H1 (cell line): ENCODE results near the gene SCMH1. TPM values are rescaled to one million over a fixed set of nuclear protein-coding genes. Genes with fewer than 3 reads are reported as not detected.

Experiments used
- CTCF ChIA-PET: fragments of 300-600 bp; sonication (Branson Sonifier 250); formaldehyde crosslinking; loops from one replicate; lab custom pipeline; 2021; ENCODE audit not compliant: partially characterized antibody; lab: Charles Lee
- POLR2A ChIA-PET: fragments of 300-600 bp; sonication (Branson Sonifier 250); formaldehyde crosslinking; loops from one replicate; lab custom pipeline; 2021; ENCODE audit warnings: inconsistent platforms; ENCODE audit not compliant: partially characterized antibody; lab: Charles Lee
- DNase-seq, 2 experiments: peaks; one replicate each; pipeline versions ENCODE4 v3.0.0 to v3.0.0-alpha.2; 2010 to 2022; ENCODE audit warnings: low spot score in 2 of 2, low read depth in 1 of 2, mixed read lengths in 1 of 2
- FAIRE-seq: peaks from 2 replicates; lab custom pipeline; 2011; peaks lifted over from hg19 to GRCh38; lab: Jason Lieb, UNC
- H2AFZ ChIP-seq: 2 replicates; pipeline ENCODE4 v1.8.1; 2012; ENCODE audit warnings: low read length, inconsistent platforms
- H2AK5ac ChIP-seq: 2 replicates; pipeline ENCODE4 v1.6.1; 2013; ENCODE audit warnings: low read depth, low read length
- H2BK120ac ChIP-seq: replicated peaks from 2 replicates; pipeline ENCODE3; 2013; ENCODE audit warnings: low read depth, low read length, inconsistent platforms
- H2BK12ac ChIP-seq: 2 replicates; pipeline ENCODE4 v1.6.1; 2013; ENCODE audit warnings: low read depth, low read length
- H2BK15ac ChIP-seq: 2 replicates; pipeline ENCODE4 v1.6.1; 2013; ENCODE audit warnings: low read length
- H2BK20ac ChIP-seq: 2 replicates; pipeline ENCODE4 v1.6.1; 2013; ENCODE audit warnings: low read length
- H2BK5ac ChIP-seq: 2 replicates; pipeline ENCODE4 v1.6.1; 2013; ENCODE audit warnings: low read depth, low read length
- H3K14ac ChIP-seq: 2 replicates; pipeline ENCODE4 v1.6.1; 2013; ENCODE audit warnings: inconsistent platforms; ENCODE audit not compliant: insufficient read length
- H3K18ac ChIP-seq: 2 replicates; pipeline ENCODE4 v1.6.1; 2013; ENCODE audit warnings: low read length; ENCODE audit errors: extremely low read depth
- H3K23ac ChIP-seq: 2 replicates; pipeline ENCODE4 v1.6.1; 2013; ENCODE audit warnings: inconsistent platforms; ENCODE audit not compliant: insufficient read length
- H3K23me2 ChIP-seq: 2 replicates; pipeline ENCODE4 v1.6.1; 2013; ENCODE audit warnings: low read depth, low read length
- H3K27ac ChIP-seq: 2 replicates; pipeline ENCODE4 v1.6.1; 2011; ENCODE audit warnings: low read depth, low read length, inconsistent platforms
- H3K27me3 ChIP-seq, 4 experiments: replicated peaks in 1 of 4; 1 replicate in 1 of 4; 2 replicates in 3 of 4; pipeline versions ENCODE4 v1.6.1 to v1.8.1; 2011 to 2013; ENCODE audit warnings: low read length in 3 of 4, mild to moderate bottlenecking in 3 of 4, inconsistent platforms in 2 of 4, mixed read lengths in 2 of 4, moderate library complexity in 1 of 4; ENCODE audit not compliant: control insufficient read depth in 3 of 4, insufficient read depth in 3 of 4; ENCODE audit errors: extremely low read depth in 1 of 4
- H3K36me3 ChIP-seq, 4 experiments: 2 replicates each; pipeline versions ENCODE4 v1.6.1 to v1.8.1; 2011 to 2013; ENCODE audit warnings: mild to moderate bottlenecking in 4 of 4, low read length in 3 of 4, moderate library complexity in 2 of 4, control low read depth in 1 of 4, inconsistent platforms in 1 of 4; ENCODE audit not compliant: insufficient read depth in 4 of 4, control insufficient read depth in 2 of 4
- H3K4ac ChIP-seq: replicated peaks from 2 replicates; pipeline ENCODE3; 2013; ENCODE audit warnings: low read length, low read depth, mixed read lengths, inconsistent platforms; ENCODE audit not compliant: insufficient read length
- H3K4me1 ChIP-seq, 4 experiments: replicated peaks in 1 of 4; 1 replicate in 1 of 4; 2 replicates in 3 of 4; pipeline versions ENCODE4 v1.6.1 to v1.8.1; 2011 to 2013; ENCODE audit warnings: low read length in 3 of 4, inconsistent platforms in 2 of 4, mixed read lengths in 1 of 4; ENCODE audit not compliant: insufficient read depth in 4 of 4, control insufficient read depth in 3 of 4
- H3K4me2 ChIP-seq, 2 experiments: 2 replicates each; pipeline versions ENCODE4 v1.6.1 to v1.8.1; 2011 to 2013; ENCODE audit warnings: low read depth in 2 of 2, low read length in 2 of 2, control low read depth in 1 of 2, inconsistent platforms in 1 of 2, mild to moderate bottlenecking in 1 of 2; ENCODE audit not compliant: insufficient read depth in 1 of 2
- H3K4me3 ChIP-seq, 4 experiments: fragments of 200-600, 300-600 bp in 1 of 4; sonication (generic), shearing (Covaris generic), sonication (Bioruptor Twin) in 1 of 4; 2 replicates each; pipeline versions ENCODE4 v1.5.1 to v1.8.1; 2011 to 2016; ENCODE audit warnings: low read length in 4 of 4, low read depth in 3 of 4, control low read depth in 2 of 4, inconsistent platforms in 2 of 4, mild to moderate bottlenecking in 2 of 4, mixed read lengths in 1 of 4, moderate library complexity in 1 of 4; ENCODE audit not compliant: insufficient read depth in 2 of 4; ENCODE audit errors: extremely low read depth in 1 of 4
- H3K56ac ChIP-seq: replicated peaks from 2 replicates; pipeline ENCODE3; 2013; ENCODE audit warnings: low read depth, mild to moderate bottlenecking, mixed read lengths, low read length, inconsistent platforms; ENCODE audit not compliant: insufficient read length
- H3K79me1 ChIP-seq: 2 replicates; pipeline ENCODE4 v1.6.1; 2013; ENCODE audit warnings: low read depth, low read length, control low read depth
- H3K79me2 ChIP-seq, 2 experiments: 2 replicates each; pipeline versions ENCODE4 v1.6.1 to v1.8.1; 2012 to 2013; ENCODE audit warnings: low read length in 2 of 2, mild to moderate bottlenecking in 2 of 2, inconsistent platforms in 1 of 2; ENCODE audit not compliant: insufficient read depth in 2 of 2, control insufficient read depth in 1 of 2
- H3K9ac ChIP-seq, 4 experiments: replicated peaks in 1 of 4; 1 replicate in 1 of 4; 2 replicates in 3 of 4; pipeline versions ENCODE4 v1.6.1 to v1.8.1; 2011 to 2013; ENCODE audit warnings: low read depth in 3 of 4, low read length in 3 of 4, control low read depth in 2 of 4, mild to moderate bottlenecking in 2 of 4, moderate library complexity in 2 of 4, inconsistent platforms in 1 of 4; ENCODE audit errors: extremely low read depth in 1 of 4
- H3K9me3 ChIP-seq, 2 experiments: 2 replicates each; pipeline versions ENCODE4 v1.6.1 to v1.8.1; 2012 to 2013; ENCODE audit warnings: mild to moderate bottlenecking in 2 of 2, moderate library complexity in 2 of 2, control low read depth in 1 of 2, inconsistent platforms in 1 of 2, low read depth in 1 of 2, low read length in 1 of 2, mixed read lengths in 1 of 2; ENCODE audit not compliant: insufficient read depth in 2 of 2
- H4K20me1 ChIP-seq, 2 experiments: replicated peaks in 1 of 2; 2 replicates each; pipeline versions ENCODE3 to v1.8.1; 2011 to 2013; ENCODE audit warnings: inconsistent platforms in 2 of 2, low read length in 2 of 2, mild to moderate bottlenecking in 1 of 2; ENCODE audit not compliant: insufficient read depth in 2 of 2, control insufficient read depth in 1 of 2
- H4K5ac ChIP-seq: 2 replicates; pipeline ENCODE4 v1.6.1; 2013; ENCODE audit warnings: low read length, low read depth, mixed read lengths, inconsistent platforms; ENCODE audit not compliant: insufficient read length
- H4K8ac ChIP-seq: 2 replicates; pipeline ENCODE4 v1.8.0; 2013; ENCODE audit warnings: mild to moderate bottlenecking, moderate library complexity, low read length, inconsistent platforms; ENCODE audit not compliant: insufficient read depth; ENCODE audit errors: extremely low read depth
- H4K91ac ChIP-seq: replicated peaks from 2 replicates; pipeline ENCODE3; 2013; ENCODE audit warnings: low read length, mixed read lengths, inconsistent platforms; ENCODE audit not compliant: insufficient read length
- GABPA ChIP-seq: IDR thresholded peaks from 2 replicates; pipeline ENCODE4 v1.6.1; 2011; ENCODE audit warnings: mild to moderate bottlenecking, low read length, moderate library complexity, borderline replicate concordance; ENCODE audit not compliant: insufficient read depth
- KDM4A ChIP-seq: IDR thresholded peaks from one replicate; pipeline ENCODE4 v1.7.1; 2012; ENCODE audit warnings: low read depth, mild to moderate bottlenecking, moderate library complexity, low read length, inconsistent platforms; ENCODE audit not compliant: severe bottlenecking
- PHF8 ChIP-seq: fragments of 200-600 bp; sonication (generic); conservative IDR thresholded peaks from 2 replicates; pipeline ENCODE4 v1.7.1; 2012; ENCODE audit warnings: low read depth, mild to moderate bottlenecking, inconsistent platforms, low read length, moderate library complexity
- WGBS, 2 experiments: shearing (Covaris generic) in 1 of 2; methylation state at CpG; one replicate each; pipeline versions ENCODE4 v1.1.6 to v1.1.7; 2013 to 2015; ENCODE audit warnings: low lambda C conversion rate in 2 of 2, mixed read lengths in 2 of 2, inconsistent platforms in 1 of 2, low coverage in 1 of 2, missing lambda C conversion rate in 1 of 2; ENCODE audit not compliant: insufficient replicate concordance in 2 of 2, insufficient coverage in 1 of 2, insufficient read length in 1 of 2; ENCODE audit errors: extremely low coverage in 1 of 2, missing lambda C conversion rate in 1 of 2; 5-methylcytosine and 5-hydroxymethylcytosine counted together
- polyA plus RNA-seq, 7 experiments: library from polyadenylated mRNA; depleted of rRNA in 3 of 7; stranded (reverse) in 5 of 7; unstranded in 2 of 7; fragments of >200 nt in 5 of 7; fragments of 200-250 nt in 2 of 7; gene quantifications; 1 replicate in 5 of 7; 2 replicates in 1 of 7; 4 replicates in 1 of 7; pipeline versions ENCODE4 v1.2.1 to v1.2.3, GENCODE V29; 2011 to 2013; ENCODE audit warnings: missing spikeins in 2 of 7, mixed read lengths in 2 of 7
- total RNA-seq: library from RNA; stranded (reverse); fragmentation: NEBNext Ultra II Directional; extraction: Animal tissue kit (Norgen Biotek cat#: 25700); gene quantifications from 2 replicates; pipeline ENCODE4 v1.2.1, GENCODE V29; 2021

The SCMH1 gene
- total and polyA plus RNA-seq, 2 of the 8 experiments (the other 6 are each of a cell fraction or from before 2014, with no cell fraction given), result 16.6 to 30.7 TPM

DNA sequence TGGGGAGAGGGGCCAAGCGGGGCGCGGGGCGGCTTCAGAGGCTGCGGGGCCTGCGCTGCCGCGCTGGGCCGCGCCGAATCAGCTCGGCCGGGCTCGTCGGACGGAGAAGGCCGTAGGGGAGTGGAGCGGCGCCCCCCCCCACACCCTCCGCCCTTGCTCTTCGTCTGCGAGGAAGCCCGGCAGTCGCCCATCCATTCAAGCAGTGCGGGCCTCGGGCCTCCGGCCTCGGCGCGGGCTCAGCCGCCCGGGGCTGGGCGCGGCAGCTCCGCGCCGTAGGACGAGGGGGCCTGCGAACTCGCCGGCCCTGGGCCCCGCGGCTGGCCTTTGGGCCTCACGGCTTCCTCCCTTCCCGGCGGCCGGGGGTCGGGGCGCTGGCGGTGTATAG lies 262.0 kb downstream of the SCMH1 start:
- ChIA-PET POLR2A (interaction anchor here (0.6 to 9.6 kb wide), 29 partner anchors 9 to 392 kb away, joined by 3 to 49 read pairs (median 4); partner anchors contain the start of genes CITED4, NFYC, SCMH1 and SLFNL1), CTCF (interaction anchor here (1.1 to 1.5 kb wide), 3 partner anchors 23 to 124 kb away, joined by 3 to 5 read pairs (median 4); partner anchors contain the start of gene CITED4)
- Histone ChIP-seq H3K9ac (peak overlapping the region; percentile 81 to 92 (median 88)), H3K4me1 (peaks cover 4 to 11% (median 6%) of the 10 kb centered on the region in 4 experiments; a peak in 5 of 7 replicates), H3K23me2 (peaks cover 11% of the 10 kb centered on the region; the same call in 1 of the 2 replicates), H3K4me3 (peak overlapping the region; percentile 78 to 87 (median 80)), H3K4me2 (peak overlapping the region; percentile 92 to 96), H2BK20ac (no peak overlapping the region), H3K4ac (peak overlapping the region; percentile 69), H2BK120ac (no peak overlapping the region), H2BK5ac (no peak overlapping the region), H3K79me2 (peaks cover 17 to 49% of the 10 kb centered on the region in 2 experiments), H3K27me3 (no peaks in the 10 kb centered on the region), H3K56ac (peak overlapping the region; percentile 71), H3K23ac (no peak overlapping the region), H3K14ac (no peak overlapping the region), H3K18ac (peak overlapping the region; percentile 78), H2AFZ (no peak overlapping the region), H4K5ac (peak overlapping the region; percentile 68), H3K9me3 (no peaks in the 10 kb centered on the region), H2BK15ac (no peak overlapping the region), H2BK12ac (no peak overlapping the region), H2AK5ac (no peak overlapping the region; the same call in 1 of the 2 replicates), H4K91ac (peak overlapping the region; percentile 75), H4K8ac (peak overlapping the region; percentile 96; the same call in 1 of the 2 replicates), H3K27ac (peak overlapping the region; percentile 94), H3K79me1 (no peaks in the 10 kb centered on the region), H4K20me1 (peaks cover 5 to 15% of the 10 kb centered on the region in 2 experiments), H3K36me3 (peaks cover 12 to 21% (median 18%) of the 10 kb centered on the region in 4 experiments; a peak in 7 of 8 replicates)
- FAIRE-seq, result no peak
- 0% methylated on average over 36 of the region's 50 CpGs; no CpG with 5 or more reads in 1 of the 2 experiments for WGBS, 2 experiments
- no peak for DNase-seq
- TF ChIP-seq PHF8, result peak; percentile 82; the same call in 1 of the 2 replicates
- TF ChIP-seq GABPA, result no peak
- TF ChIP-seq KDM4A, result peak; percentile 52
